T-helper 9 cell (primary cell): ENCODE measurements around the gene MGMT.

Experiments
- DNase-seq: peaks from one replicate; pipeline ENCODE4 v3.0.0-alpha.2; 2020

The MGMT gene

GRCh38 chr10:129626309-129626708 is 159.3 kb downstream of the MGMT start:
- DNase-seq, result no peak

GRCh38 chr10:129626796-129627435 is 159.9 kb downstream of the MGMT start:
- no peak for DNase-seq

- no peak for DNase-seq
Measured at GRCh38 chr10:129627442-129627841, 160.4 kb downstream of the MGMT start.

- no peak for DNase-seq
Measured at GRCh38 chr10:129628823-129629222, 161.8 kb downstream of the MGMT start.

- no peak for DNase-seq
Measured at GRCh38 chr10:129629911-129630310, 162.9 kb downstream of the MGMT start.

- DNase-seq, result no peak
Measured at GRCh38 chr10:129631006-129631405, 164.0 kb downstream of the MGMT start.

GRCh38 chr10:129631870-129632623 is 165.0 kb downstream of the MGMT start:
- DNase-seq, result no peak

- no peak for DNase-seq
Measured at GRCh38 chr10:129637010-129637409, 170.0 kb downstream of the MGMT start.

GRCh38 chr10:129637846-129638245 is 170.8 kb downstream of the MGMT start:
- no peak for DNase-seq

- DNase-seq, result no peak
Measured at GRCh38 chr10:129641351-129641750, 174.3 kb downstream of the MGMT start.

- DNase-seq, result no peak
Measured at GRCh38 chr10:129641982-129642381, 174.9 kb downstream of the MGMT start.

GRCh38 chr10:129642427-129642826 is 175.4 kb downstream of the MGMT start:
- no peak for DNase-seq

GRCh38 chr10:129643266-129643665 is 176.2 kb downstream of the MGMT start:
- DNase-seq, result no peak

GRCh38 chr10:129645487-129645886 is 178.4 kb downstream of the MGMT start:
- DNase-seq, result no peak

- DNase-seq, result no peak
Measured at GRCh38 chr10:129646973-129647372, 179.9 kb downstream of the MGMT start.

GRCh38 chr10:129647590-129647989 is 180.5 kb downstream of the MGMT start:
- no peak for DNase-seq

GRCh38 chr10:129648856-129649255 is 181.8 kb downstream of the MGMT start:
- DNase-seq, result no peak

- no peak for DNase-seq
Measured at GRCh38 chr10:129652021-129652420, 185.0 kb downstream of the MGMT start.

GRCh38 chr10:129652521-129653201 is 185.6 kb downstream of the MGMT start:
- DNase-seq, result no peak

- no peak for DNase-seq
Measured at GRCh38 chr10:129653428-129653827, 186.4 kb downstream of the MGMT start.

- DNase-seq, result no peak
Measured at GRCh38 chr10:129653861-129654260, 186.8 kb downstream of the MGMT start.

- DNase-seq, result no peak
Measured at GRCh38 chr10:129654461-129654860, 187.4 kb downstream of the MGMT start.

GRCh38 chr10:129655007-129655678 is 188.1 kb downstream of the MGMT start:
- no peak for DNase-seq
